K562 (cell line): ENCODE data around the gene ALDOC.

ENCODE experiments used
- ATF1 ChIP-seq, 2 experiments: fragments of 450-650 bp in 1 of 2; IDR thresholded peaks; 2 replicates each; pipeline ENCODE4 v1.6.1; 2016; ENCODE audit warnings: missing compliant biosample characterization in 1 of 2, missing genetic modification characterization in 1 of 2
- CREB3L1 ChIP-seq: fragments of 450-650 bp; IDR thresholded peaks from 2 replicates; pipeline ENCODE4 v1.6.1; 2014; ENCODE audit warnings: low read depth, mild to moderate bottlenecking, moderate library complexity, borderline replicate concordance

GRCh38 chr17:28579526-28579925 lies 2.8 kb upstream of the ALDOC start:
- TF ChIP-seq ATF1 (CRISPR knock-in tag; IDR thresholded peaks at IDR 0.05), result no peak
- no peak for TF ChIP-seq ATF1 (tag; IDR thresholded peaks at IDR 0.05)
- TF ChIP-seq CREB3L1, result no peak
